Measurements from ENCODE around the gene PRDM16. TPM values are rescaled to one million over a fixed set of nuclear protein-coding genes. Genes with fewer than 3 reads are reported as not detected.

The PRDM16 gene
- total and polyA plus RNA-seq, 2 of the 8 experiments (the other 6 are each of a cell fraction or from before 2014, with no cell fraction given): 0.39 to 0.43 TPM

DNA sequence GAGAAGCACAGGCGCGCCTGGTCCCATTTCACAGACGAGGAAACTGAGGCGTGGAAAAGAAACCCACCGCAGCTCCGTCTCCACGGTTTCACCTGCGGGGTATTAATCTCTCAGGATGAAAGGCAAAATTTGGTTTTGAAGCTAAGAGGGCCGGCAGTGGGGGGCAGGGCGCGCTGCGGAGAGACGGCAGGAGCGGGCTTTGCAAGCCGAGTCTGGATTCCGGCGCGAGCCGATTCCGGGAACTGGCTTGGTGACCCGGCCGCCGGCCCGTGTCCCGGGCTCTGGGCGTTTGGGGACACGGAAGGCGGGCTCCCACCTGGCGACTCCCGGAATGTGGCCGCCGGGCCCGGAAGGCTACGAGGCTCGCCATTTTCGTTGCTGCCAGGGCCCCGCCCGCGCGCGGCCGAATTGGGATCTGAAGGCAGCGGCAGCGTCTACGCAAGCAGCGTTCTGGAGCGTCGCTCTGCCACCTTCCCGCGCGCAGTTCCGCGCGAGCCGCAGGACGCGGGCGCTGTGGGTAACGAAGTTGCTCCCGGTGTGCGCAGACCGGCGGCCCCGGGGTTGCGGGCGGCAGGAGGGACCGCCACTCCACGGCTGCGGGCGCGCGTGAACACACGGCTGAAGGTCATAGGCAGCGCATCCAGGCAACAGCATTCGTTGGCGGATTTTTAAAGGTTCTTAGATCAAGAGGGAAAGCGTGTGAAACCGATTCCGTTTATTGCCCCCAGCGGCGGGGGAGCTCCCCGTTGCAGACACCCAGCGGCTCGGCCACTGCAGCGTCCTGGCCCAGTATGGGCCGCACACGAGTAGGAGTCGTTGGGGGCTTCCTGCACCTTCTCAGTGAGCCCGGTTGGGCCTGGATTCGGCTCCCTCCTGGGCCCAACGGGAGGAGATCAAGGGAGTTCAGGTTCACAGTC is 5.4 kb upstream of the PRDM16 start (continued):
- TF ChIP-seq, protein P1, sequence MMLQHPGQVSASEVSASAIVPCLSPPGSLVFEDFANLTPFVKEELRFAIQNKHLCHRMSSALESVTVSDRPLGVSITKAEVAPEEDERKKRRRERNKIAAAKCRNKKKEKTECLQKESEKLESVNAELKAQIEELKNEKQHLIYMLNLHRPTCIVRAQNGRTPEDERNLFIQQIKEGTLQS (IDR thresholded peaks at IDR 0.05; ENCODE audit: insufficient read depth, low read depth, low read length): no peak
- TF ChIP-seq RFX5 (IDR thresholded peaks at IDR 0.05; ENCODE audit: borderline replicate concordance, low read depth, low read length) (no peak), SP4 (IDR thresholded peaks at IDR 0.05; ENCODE audit: low read length) (no peak), TBP (IDR thresholded peaks at IDR 0.05; ENCODE audit: low read depth, low read length) (no peak), SP2 (IDR thresholded peaks at IDR 0.05; ENCODE audit: low read length) (no peak), RBBP5 (IDR thresholded peaks at IDR 0.05; ENCODE audit: borderline replicate concordance, low read depth, low read length) (no peak), PHF8 (conservative IDR thresholded peaks at IDR 0.05; ENCODE audit: low read depth, low read length) (no peak), RNF2 (IDR thresholded peaks at IDR 0.05; ENCODE audit: borderline replicate concordance, low read depth, low read length, missing control alignments, poor library complexity, severe bottlenecking) (peak; percentile 95), KDM5A (IDR thresholded peaks at IDR 0.05; ENCODE audit: low read length) (no peak), RAD21 (IDR thresholded peaks at IDR 0.05 in 1 of 2, conservative IDR thresholded peaks at IDR 0.05 in 1 of 2; ENCODE audit: low read depth in 2 of 2, low read length in 2 of 2) (no peak), JUND (IDR thresholded peaks at IDR 0.05; ENCODE audit: low read length) (no peak), SP1 (IDR thresholded peaks at IDR 0.05; ENCODE audit: low read depth, low read length) (no peak), HDAC2 (IDR thresholded peaks at IDR 0.05; ENCODE audit: borderline replicate concordance in 1 of 2, low read depth in 2 of 2, low read length in 2 of 2) (peak in 1 of 2 experiments; percentile 71; a peak in 1 of 4 replicates), GABPA (IDR thresholded peaks at IDR 0.05; ENCODE audit: borderline replicate concordance, insufficient read depth, low read length) (0 out of 2 replicates have a peak, but pooled peaks have one; percentile 16), BRCA1 (IDR thresholded peaks at IDR 0.05; ENCODE audit: low read depth, low read length) (no peak), CEBPB (IDR thresholded peaks at IDR 0.05; ENCODE audit: low read depth, low read length) (no peak), CHD2 (IDR thresholded peaks at IDR 0.05; ENCODE audit: low read length) (no peak), JUN (IDR thresholded peaks at IDR 0.05; ENCODE audit: low read depth, low read length) (no peak)
- TF ChIP-seq, protein P2, sequence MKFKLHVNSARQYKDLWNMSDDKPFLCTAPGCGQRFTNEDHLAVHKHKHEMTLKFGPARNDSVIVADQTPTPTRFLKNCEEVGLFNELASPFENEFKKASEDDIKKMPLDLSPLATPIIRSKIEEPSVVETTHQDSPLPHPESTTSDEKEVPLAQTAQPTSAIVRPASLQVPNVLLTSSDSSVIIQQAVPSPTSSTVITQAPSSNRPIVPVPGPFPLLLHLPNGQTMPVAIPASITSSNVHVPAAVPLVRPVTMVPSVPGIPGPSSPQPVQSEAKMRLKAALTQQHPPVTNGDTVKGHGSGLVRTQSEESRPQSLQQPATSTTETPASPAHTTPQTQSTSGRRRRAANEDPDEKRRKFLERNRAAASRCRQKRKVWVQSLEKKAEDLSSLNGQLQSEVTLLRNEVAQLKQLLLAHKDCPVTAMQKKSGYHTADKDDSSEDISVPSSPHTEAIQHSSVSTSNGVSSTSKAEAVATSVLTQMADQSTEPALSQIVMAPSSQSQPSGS (IDR thresholded peaks at IDR 0.05; ENCODE audit: low read length): no peak

Measured in H1 (cell line).